Right forelimb (tissue), 1 donor: ENCODE data around the gene BST1.
"Not testable (repeated sequence)": the region's sequence is repeated elsewhere in the genome, so short reads cannot be mapped to it uniquely, and the experiment has no call there.

ENCODE experiments used
- DNase-seq: peaks from one replicate; pipeline ENCODE4 v3.0.0-alpha.2; 2018

BST1 gene

DNA sequence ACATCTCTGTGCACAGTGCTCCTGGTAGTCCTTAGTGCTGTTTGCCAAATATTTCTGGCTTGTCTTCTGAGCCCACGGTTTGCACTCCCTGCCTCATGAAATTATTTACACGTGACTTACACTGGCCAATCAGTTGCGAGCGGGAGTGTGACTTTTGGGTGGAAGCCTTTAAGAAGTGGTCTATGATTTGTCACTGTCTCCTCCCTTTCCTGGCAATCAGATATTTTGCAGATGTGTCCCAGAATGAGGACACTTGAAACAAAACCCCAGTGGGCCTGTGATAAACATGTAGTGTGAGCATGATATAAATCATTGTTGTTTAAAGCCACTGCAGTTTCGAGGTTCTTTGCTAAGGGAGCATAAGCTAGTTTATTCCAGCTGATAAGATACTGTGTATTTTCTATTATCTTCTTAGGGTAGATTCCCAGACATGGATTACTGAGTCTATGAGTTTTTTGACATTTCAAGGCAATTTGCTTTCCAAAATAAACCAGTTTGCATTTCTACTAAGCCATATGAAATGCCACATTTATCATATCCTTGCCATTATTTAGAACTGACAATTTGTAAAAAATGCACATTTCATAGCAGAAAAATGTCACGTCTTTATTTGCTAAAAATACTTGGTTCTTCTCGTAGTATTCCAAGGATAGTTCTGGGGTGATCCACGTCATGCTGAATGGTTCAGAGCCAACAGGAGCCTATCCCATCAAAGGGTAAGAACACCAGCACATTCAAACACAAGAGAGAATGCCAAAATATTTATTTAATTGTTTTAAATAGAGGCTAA is 12.0 kb downstream of the BST1 start:
- no peak for DNase-seq

DNA sequence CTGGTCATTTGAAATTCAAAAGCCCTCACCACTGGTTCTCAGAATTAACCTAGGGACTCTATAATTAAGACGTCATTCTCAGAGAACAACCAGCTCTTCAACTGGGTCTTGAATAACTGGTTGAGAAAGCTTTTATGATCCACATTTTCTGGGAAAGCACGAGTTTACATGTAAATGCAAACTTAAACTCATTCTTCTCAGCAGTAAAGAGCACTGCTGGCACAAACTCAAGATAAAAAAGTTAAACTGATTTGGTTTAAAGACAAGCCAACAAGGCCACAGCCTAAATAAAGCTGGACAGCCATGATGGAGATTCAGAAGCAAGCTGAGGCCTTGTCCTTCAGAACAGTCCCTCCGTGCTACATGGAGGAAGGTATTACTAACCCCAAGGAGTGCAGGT is 13.2 kb downstream of the BST1 start:
- DNase-seq, result no peak

DNA sequence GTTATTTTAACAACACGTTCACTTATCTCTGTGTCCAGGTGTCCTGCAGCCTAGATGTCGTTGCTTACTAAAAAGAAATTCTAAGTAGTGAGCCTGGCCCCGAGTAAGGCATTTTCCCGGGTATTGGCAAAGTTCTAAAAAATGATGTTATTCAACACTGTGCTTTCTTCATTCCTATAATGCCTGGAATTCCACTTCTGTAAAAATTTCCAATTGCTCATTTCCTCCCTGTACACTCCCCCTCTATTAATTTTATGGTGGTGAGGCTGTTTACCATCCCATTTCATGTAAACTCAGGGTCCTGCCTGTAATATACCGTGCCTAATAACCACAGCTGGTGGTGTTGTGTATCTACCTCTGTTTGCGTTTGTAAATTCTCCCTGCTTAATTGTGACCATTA is 14.2 kb downstream of the BST1 start:
- DNase-seq, result no peak

DNA sequence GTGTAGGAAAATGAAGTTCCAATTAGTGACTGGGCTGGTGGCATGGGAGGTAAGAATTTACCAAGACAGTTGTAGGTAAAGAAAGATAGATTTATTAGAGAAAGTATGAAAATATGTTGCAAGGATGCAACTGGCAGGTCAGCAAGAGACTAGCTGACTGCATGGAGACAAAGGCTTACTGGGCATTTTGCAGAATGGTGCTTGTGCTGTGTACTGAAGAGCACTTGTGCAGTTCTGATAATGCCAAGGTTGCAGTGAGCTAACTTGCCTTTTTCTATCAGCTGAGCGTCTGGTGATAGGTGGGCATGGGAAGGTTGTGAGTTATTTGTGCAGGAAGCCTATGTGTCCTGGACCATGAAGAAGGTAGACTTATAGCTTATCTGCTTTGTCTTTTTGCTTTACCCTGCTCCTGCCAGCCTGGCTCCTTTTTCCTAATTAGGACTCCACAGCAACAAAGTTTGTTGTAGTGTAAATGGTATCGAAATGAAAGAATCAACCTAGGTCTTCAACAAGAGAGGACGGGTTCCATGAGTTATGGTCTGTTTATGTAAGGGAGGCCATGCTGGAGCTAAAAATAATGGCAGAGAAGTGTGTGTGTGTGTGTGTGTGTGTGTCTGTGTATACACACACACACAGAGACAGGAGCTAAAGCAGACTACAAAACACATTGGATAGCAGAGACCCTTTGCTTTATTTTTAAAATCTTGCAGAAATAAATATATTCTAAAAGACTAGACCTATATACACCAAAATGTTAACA is 15.0 kb downstream of the BST1 start:
- no peak for DNase-seq

DNA sequence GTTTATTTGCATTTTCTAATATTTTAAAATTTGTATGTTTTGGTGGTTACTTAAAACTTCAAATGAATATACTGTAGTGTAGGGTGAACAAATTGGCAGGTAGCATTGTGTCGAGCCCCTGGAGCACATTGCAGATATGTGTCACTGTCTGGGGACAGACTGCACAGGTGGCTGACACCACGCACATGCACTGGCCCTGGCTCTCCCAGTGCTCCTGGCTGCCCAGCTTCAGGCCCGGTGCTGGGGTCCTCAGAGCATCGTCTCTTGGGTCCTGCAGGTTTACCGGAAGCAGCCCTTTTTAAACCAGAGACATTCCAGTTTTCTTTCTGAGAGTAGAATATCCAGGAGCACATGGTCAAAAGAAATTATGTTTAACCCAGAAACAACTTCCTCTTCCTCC is 15.6 kb downstream of the BST1 start:
- DNase-seq, result no peak

DNA sequence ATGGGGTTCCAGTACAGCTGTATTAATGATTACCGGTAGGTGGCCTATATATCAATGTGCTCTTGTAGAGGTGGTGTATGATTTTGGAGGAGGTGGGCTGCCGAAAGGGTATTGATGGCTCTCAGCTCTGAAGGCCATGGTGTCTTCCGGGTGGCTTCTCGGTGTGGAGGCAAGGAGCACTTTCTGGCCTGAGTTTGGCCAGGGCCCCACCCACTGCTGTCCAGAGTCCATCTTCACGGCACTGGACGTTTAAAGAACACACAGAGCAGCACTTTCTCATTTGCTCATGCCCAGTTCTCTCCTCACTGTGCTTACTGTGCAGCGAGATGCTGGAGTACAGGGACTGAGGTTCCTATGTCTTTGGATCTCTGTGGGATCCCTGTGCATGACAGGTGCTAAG is 16.1 kb downstream of the BST1 start:
- DNase-seq, result no peak

DNA sequence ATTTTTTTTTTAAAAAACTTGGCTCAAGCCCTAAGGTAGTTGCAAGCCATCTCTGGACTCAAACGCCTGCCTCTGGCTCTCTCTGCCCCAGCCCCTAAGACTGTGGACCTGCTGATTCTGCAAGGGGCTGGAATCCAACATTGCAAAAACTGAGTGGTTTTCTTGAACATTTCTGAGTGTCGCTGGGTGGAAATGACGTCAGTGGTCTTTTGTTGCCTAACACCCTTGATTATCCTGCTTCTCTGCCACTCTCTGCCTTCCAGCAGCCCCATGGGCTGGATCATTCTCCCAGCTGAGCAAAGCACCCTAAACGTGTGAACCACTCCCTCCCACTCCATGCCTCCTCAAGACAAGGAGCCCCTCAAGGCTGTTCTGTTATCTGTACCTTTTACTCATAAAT is 16.6 kb downstream of the BST1 start:
- no peak for DNase-seq

DNA sequence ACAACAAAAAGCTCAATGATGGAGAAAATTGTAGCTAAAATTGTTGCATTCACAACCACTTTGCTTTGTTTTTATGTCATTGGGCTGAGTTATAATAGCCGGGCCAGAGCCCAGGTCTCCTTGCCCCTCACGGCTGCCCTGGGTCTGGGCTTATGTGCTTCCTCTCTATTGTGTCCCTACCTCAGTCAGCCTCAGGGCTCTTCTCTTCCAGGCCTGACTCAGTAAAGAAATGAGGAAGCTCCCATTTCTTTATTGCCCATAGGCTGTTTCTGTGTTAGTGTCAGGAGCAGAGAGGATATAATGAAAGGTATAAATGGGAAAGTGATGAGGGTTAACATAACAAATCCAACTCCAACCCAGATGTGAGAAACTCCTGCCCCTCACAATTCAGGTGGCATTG is 18.0 kb downstream of the BST1 start:
- no peak for DNase-seq

DNA sequence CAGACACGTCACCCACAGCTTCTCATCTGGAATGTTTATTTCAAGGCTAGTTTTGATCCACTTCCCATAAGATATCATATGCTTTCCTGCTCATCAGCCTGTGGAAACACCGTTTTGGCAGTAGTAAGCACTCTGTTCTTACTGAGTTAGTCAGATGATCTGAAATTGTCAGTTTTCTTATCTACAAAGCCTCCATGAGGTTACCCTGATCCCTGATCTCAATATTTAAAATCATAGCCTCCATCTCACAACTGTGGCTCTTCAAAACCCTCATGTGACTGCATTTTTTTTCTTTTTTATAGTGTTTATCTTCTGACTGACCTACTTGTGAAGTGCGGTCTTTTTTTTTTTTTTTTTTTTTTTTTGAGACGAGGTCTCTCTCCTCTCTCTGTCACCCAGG is 22.7 kb downstream of the BST1 start:
- DNase-seq, result no peak

DNA sequence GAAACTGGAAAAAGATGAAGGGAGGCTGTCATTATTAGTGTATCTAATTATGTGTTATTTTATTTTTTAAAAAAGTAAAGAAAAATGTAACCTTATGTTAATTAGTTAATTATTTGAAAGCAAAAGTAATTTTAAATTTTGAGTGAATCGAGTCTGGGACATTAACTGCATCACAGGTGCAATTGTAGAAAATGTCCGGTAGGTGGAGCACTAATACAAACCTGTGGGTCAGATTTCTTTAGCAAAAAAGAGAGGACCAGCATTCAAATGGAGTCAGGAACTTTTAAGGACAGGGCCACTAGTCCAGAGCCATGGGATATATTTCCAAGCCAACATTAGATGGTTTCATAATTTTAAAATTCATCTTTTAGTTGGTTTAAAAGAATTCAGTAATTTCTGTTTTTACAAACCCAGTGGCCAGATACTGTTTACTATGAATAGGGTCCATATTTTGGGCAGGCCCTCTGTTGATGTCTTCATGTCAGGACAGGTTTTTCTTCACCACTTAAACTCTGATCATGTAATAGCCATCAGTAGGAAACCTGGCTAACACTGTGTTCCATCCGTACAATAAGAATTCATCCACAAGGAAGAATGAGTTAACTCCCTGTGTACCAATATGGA is 27.2 kb downstream of the BST1 start:
- no peak for DNase-seq

DNA sequence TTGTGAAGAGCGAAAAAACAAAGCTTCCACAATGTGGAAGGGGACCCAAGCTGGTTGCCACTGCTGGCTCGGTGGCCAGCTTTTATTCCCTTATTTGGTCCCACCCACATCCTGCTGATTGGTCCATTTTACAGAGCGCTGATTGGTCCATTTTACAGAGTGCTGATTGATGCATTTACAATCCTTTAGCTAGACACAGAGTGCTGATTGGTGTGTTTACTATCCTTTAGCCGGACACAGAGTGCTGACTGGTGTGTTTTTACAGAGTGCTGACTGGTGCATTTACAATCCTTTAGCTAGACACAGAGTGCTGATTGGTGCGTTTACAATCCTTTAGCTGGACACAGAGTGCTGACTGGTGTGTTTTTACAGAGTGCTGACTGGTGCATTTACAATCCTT is 30.2 kb downstream of the BST1 start:
- DNase-seq, result not testable (repeated sequence)

DNA sequence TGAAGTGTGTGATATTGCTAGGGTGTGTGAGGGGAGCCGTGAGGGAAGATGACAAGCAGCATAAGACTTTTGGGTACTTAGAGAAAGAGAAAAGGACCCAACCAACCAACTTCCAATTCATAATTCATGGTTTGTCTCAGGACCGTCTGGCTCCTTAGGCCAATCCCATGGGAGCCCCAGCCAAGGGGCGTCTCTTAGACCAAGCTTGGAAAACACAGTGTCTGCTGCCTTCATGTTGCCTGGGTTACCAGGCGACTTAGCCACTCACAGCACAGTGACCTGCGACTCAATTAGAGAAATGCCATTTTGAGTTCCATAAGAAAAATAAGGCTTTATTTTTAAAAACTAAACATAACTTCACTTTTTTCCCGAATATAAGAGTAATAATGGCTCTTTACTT is 32.7 kb downstream of the BST1 start:
- DNase-seq, result no peak

DNA sequence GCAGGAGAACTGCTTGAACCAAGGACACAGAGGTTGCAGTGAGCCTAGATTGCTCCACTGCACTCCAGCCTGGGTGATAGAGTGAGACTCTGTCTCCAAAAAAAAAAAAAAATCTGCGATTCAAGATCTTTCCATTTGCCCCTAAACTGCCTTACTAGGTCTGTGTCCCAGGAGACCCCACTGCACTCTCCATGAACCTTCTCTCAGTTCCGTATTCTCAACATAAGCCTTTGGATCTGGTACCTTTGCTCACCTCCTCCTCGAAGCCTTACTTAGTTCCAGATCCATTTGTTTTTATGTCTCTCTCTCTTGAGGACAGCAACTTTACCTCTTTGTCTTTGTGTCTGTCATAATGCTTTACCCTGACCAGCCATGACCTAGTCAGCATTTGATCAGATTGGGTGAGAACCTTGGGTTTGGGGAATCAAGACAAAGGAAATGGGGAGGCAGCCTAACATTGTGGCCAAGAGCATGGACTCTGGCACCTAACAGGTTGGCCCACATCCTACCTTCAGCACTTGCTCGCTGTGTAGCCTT is 33.7 kb downstream of the BST1 start:
- no peak for DNase-seq

DNA sequence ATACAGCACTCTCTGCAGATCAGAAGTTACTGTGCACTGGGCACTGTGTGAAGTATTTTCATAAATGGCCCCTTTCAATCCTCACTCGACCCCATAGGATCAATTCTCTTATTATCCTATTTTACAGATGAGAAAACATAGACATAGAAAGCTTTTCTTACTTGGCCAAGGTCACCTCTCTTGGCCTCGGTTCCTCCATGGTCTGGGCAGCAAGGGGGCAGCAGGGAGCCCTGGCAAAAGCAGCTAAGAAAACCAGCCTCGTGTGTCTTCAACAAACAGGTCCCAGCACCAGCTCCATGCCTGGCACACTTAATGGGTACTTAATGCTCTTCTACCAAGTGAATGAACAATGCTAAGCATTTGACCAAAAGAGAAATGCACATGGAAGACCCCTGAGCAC is 34.4 kb downstream of the BST1 start:
- no peak for DNase-seq

DNA sequence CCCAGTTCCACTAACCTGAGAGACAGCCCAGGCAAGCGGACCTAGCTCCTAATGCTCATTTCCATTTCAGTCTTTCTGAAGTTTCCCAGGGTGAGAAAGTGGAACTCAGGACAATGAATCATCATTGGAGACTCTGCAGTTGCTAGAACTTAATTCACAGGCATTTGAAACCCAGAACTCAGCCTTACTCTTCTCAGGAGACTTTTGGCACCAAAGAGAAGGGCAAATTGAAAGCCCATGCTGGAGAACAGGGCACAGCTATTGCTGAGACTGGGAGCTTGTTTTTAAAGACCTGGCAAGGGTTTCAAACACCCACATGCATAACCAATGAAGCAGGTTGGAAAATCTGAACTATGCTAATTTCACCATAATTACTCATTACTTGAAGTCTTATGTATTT is 36.0 kb downstream of the BST1 start:
- no peak for DNase-seq

DNA sequence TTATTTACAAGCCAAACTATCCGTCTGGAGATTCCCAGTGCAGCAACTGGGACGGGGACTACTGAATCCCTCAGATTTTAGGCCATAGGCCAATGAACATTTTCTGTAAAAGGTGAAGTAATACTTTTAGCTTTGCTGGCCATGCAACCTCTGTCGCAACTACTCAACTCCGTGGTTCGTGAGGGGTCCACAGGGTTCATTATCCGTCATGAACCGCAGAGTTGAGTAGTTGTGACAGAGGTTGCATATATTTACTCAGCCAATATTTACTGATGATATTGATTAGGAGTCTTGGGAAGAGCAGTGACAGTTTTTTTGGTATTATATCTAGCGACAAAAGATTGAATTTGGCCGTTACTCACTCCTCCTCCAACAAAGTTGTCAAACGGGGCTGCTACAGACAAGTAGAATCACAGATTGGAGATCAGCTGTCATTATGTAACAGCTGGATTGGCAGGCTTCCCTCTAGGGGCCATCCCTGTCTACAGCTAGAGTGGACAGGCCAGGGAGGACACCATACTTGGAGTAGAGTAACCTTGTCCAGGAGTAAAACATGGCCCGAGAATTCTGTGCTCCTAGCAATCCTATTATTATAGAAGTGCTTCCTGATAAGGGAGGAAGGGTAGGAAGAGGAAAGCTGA is 38.0 kb downstream of the BST1 start:
- DNase-seq, result no peak

DNA sequence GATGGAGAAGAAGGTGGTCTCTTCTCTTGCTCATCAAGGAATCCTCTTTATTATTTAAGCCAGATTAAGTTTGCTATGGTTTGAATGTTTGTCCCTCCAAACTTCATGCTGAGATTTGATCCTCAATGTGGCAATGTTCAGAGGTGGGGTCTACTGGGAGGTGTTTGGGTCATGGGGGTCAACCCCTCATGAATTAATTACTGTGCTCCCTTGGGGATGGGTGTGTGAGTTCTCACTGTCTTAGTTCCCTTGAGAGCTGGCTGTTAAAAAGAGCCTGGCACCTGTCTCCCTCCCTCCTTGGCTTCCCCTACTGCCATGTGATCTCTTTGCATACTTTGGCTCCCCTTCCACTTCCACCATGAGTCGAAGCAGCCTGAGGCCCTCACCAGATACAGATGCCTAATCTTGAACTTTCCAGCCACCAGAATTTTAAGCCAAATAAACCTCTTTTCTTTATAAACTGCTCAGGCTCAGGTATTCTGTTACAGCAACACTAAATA is 39.3 kb downstream of the BST1 start:
- DNase-seq, result no peak

DNA sequence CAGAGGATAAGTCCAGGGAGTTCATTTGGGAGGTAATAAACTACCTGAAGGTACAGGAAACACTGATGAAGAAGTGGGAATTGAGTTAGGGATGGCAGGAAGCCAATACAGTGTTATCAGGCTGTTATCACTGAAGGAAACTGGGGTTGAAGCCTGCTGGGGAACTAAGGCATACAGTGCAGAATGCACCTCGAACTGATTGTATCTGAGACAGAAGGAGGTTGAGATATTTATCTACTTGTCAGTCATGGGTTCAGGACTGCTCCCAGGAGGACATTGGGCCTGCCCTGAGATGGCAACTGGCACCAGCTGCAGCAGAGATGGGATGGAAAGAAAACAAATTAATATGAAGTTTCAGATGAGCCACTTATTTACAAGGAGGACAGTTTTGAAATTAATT is 39.8 kb downstream of the BST1 start:
- no peak for DNase-seq

DNA sequence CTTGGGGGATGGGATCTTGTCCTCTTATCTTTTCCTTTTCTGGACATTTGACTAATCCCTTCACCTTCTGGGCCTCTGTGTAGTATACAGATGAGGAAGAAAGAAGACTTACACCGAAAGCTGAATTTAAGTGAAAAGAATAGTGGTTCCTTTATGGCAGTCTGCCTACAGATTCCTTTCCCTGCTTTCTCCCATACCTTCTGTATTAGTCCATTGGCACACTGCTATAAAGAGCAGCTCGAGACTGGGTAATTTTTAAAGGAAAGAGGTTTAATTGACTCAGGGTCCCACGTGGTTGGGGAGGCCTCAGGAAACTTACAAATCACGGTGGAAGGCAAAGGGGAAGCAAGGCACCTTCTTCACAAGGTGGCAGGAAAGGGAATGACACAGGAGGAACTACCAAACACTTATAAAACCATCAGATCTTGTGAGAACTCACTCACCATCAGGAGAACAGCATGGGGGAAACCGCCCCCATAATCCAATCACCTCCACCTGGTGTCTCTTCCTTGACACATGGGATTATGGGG is 41.2 kb downstream of the BST1 start:
- DNase-seq, result no peak

DNA sequence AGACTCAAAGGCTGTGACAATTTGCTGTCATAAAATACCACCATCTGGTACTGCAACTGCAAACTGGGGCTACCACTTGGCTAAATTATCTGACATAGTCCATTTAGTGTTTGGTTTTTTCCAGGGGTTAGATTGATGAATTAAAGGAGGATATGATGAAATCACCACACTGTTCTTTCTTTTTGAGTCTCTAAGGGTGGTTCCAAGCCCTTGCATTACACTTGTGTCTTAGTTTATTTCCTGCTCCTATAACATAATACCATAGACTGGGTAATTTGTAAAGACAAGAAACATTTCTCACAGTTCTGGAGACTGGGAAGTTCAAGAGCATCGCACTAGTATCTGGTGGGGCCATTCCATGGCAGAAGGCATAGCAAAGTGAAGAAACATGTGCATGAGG is 43.2 kb downstream of the BST1 start:
- DNase-seq, result no peak

DNA sequence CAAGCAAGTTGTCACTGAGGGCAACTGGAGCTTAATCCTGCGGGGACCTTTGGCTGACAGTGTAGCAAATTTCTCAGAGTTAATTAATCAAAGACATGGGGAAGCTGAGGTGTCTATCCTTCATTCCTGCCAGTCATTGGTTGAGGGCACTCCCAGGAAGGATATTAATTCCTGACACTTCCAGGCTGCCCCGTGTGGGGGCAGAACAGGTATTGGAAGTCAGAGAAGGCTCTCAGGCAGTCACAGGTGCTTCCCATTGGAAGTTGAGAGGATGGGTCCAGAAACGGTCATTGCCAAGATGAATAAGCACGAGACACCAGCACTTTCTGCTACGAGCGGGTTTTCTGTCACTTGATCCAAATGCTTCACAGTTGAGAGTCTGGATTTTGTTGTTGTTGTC is 46.1 kb downstream of the BST1 start:
- no peak for DNase-seq

DNA sequence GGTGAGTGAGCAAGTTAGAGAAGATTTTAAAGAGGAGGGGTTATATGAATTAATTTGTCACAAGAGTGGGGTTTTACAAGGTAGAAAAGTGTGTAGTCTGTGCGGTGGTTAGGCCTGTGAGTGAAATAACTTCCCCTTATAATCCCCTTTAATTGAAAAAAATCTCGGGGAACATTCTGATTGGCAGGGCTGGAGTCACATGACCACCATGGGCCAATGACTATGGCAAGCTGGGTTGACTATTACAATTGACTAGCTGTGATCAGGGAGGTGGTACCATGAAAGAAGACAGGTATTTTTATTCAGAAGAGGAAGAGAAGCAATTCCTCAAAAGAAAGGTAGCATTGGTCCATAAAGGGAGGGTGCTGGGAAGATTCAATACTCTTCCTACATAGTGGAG is 48.3 kb downstream of the BST1 start:
- no peak for DNase-seq

DNA sequence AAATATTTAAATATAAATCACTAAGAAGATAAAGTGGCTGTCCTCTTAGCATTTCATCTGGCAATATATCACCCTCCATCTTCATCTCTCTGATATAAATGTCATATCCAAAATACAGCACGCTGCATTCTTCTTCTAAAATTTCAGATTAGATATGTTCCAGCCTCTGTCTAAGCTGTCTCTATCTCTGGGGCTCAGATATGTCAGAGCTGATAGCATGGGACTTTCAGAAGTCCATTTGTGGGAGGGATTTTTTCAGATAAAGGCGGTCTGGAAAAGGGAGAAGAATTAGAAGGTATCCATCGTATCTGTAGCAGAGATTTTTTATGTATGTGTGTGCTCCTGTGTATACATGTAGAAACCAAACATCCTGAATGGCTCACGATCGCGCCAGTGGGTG is 50.2 kb downstream of the BST1 start:
- DNase-seq, result no peak
